Skeletal muscle tissue (tissue), 4 donors: ENCODE data around the gene FFAR2. TPM values are rescaled to one million over a fixed set of nuclear protein-coding genes. Genes with fewer than 3 reads are reported as not detected.
A peak's percentile ranks its signal among the peaks of the same experiment; 100 is the strongest.

Experiments used
- H3K27ac ChIP-seq: one replicate; pipeline ENCODE4 v1.7.0; 2013; ENCODE audit warnings: mild to moderate bottlenecking, low read depth, low read length, inconsistent platforms
- H3K27me3 ChIP-seq, 3 donors: one replicate each; pipeline ENCODE4 v1.7.0; 2013; ENCODE audit warnings: low read length in 3 of 3; ENCODE audit not compliant: control insufficient read depth in 3 of 3, insufficient read depth in 3 of 3
- H3K36me3 ChIP-seq, 3 donors: one replicate each; pipeline ENCODE4 v1.7.0; 2013; ENCODE audit warnings: low read length in 3 of 3; ENCODE audit not compliant: control insufficient read depth in 3 of 3, insufficient read depth in 3 of 3
- H3K4me1 ChIP-seq, 3 donors: one replicate each; pipeline ENCODE4 v1.7.0; 2013; ENCODE audit warnings: low read length in 3 of 3, mild to moderate bottlenecking in 3 of 3; ENCODE audit not compliant: control insufficient read depth in 3 of 3, insufficient read depth in 3 of 3
- H3K4me3 ChIP-seq, 3 donors: one replicate each; pipeline ENCODE4 v1.7.0; 2013; ENCODE audit warnings: low read length in 3 of 3
- H3K9ac ChIP-seq, 3 donors: one replicate each; pipeline ENCODE4 v1.7.0; 2013; ENCODE audit warnings: low read length in 3 of 3, mild to moderate bottlenecking in 3 of 3, moderate library complexity in 2 of 3, low read depth in 1 of 3
- H3K9me3 ChIP-seq, 3 donors: one replicate each; pipeline ENCODE4 v1.7.0; 2013; ENCODE audit warnings: low read length in 3 of 3; ENCODE audit not compliant: control insufficient read depth in 3 of 3
- total RNA-seq: library from RNA; depleted of rRNA; stranded (reverse); fragments of >200 nt; gene quantifications from one replicate; pipeline ENCODE4 v1.2.3, GENCODE V29; 2014
- donor health status: Osteomylitis.

The FFAR2 gene
- total RNA-seq, 1 donor from 2014 or later, result 1.0 TPM

GRCh38 chr19:35436477-35437405 is 11.3 kb upstream of the FFAR2 start:
- peak overlapping the region; percentile 51 for H3K27ac ChIP-seq
- peaks cover 5 to 7% (median 6%) of the 10 kb centered on the region in 3 donors for H3K27me3 ChIP-seq

GRCh38 chr19:35437406-35437951 is 10.6 kb upstream of the FFAR2 start:
- Histone ChIP-seq H3K4me1 (peaks cover 16 to 20% (median 20%) of the 10 kb centered on the region in 3 donors), H3K9ac (no peak overlapping the region), H3K27me3 (peaks cover 5 to 7% (median 6%) of the 10 kb centered on the region in 3 donors), H3K9me3 (no peaks in the 10 kb centered on the region), H3K4me3 (no peak overlapping the region), H3K36me3 (no peaks in the 10 kb centered on the region), H3K27ac (peak overlapping the region; percentile 51)

More at GRCh38 chr19:35436477-35437405, 11.3 kb upstream of the FFAR2 start:
- Histone ChIP-seq H3K4me1 (peaks cover 16 to 20% (median 20%) of the 10 kb centered on the region in 3 donors), H3K9me3 (no peaks in the 10 kb centered on the region), H3K36me3 (no peaks in the 10 kb centered on the region), H3K4me3 (peak overlapping the region in 2 of 3 donors; percentile 22 to 52), H3K9ac (no peak overlapping the region)

GRCh38 chr19:35438096-35438495 is 10.0 kb upstream of the FFAR2 start:
- Histone ChIP-seq H3K36me3 (no peaks in the 10 kb centered on the region), H3K9ac (no peak overlapping the region), H3K4me1 (peaks cover 16 to 20% (median 20%) of the 10 kb centered on the region in 3 donors), H3K4me3 (no peak overlapping the region), H3K9me3 (no peaks in the 10 kb centered on the region), H3K27me3 (peaks cover 5 to 7% (median 6%) of the 10 kb centered on the region in 3 donors), H3K27ac (no peak overlapping the region)

GRCh38 chr19:35438527-35438926 is 9.5 kb upstream of the FFAR2 start:
- Histone ChIP-seq H3K9me3 (no peaks in the 10 kb centered on the region), H3K4me3 (no peak overlapping the region), H3K9ac (no peak overlapping the region), H3K27ac (no peak overlapping the region), H3K36me3 (no peaks in the 10 kb centered on the region), H3K4me1 (peaks cover 16 to 20% (median 20%) of the 10 kb centered on the region in 3 donors), H3K27me3 (peaks cover 3 to 7% (median 6%) of the 10 kb centered on the region in 3 donors)

- H3K27ac ChIP-seq, result no peak overlapping the region
- no peaks in the 10 kb centered on the region for H3K36me3 ChIP-seq
- H3K4me1 ChIP-seq, result peaks cover 10 to 14% (median 10%) of the 10 kb centered on the region in 3 donors
- peaks cover 0 to 7% (median 3%) of the 10 kb centered on the region in 3 donors for H3K27me3 ChIP-seq
- no peaks in the 10 kb centered on the region for H3K9me3 ChIP-seq
- no peak overlapping the region for H3K4me3 ChIP-seq
- no peak overlapping the region for H3K9ac ChIP-seq
Observed at GRCh38 chr19:35439921-35440320, 8.1 kb upstream of the FFAR2 start.

GRCh38 chr19:35442091-35442490 is 6.0 kb upstream of the FFAR2 start:
- H3K27me3 ChIP-seq, result peaks cover 2 to 7% (median 4%) of the 10 kb centered on the region in 3 donors
- no peak overlapping the region for H3K27ac ChIP-seq
- H3K9me3 ChIP-seq, result no peaks in the 10 kb centered on the region
- H3K4me3 ChIP-seq, result no peak overlapping the region
- no peak overlapping the region for H3K9ac ChIP-seq
- H3K36me3 ChIP-seq, result no peaks in the 10 kb centered on the region
- peaks cover 3 to 9% (median 4%) of the 10 kb centered on the region in 3 donors for H3K4me1 ChIP-seq

GRCh38 chr19:35444735-35445134 is 3.3 kb upstream of the FFAR2 start:
- H3K9ac ChIP-seq, result no peak overlapping the region
- peaks cover 2 to 13% (median 12%) of the 10 kb centered on the region in 3 donors for H3K27me3 ChIP-seq
- H3K4me3 ChIP-seq, result no peak overlapping the region
- H3K27ac ChIP-seq, result no peak overlapping the region
- peaks cover 3 to 14% (median 8%) of the 10 kb centered on the region in 3 donors for H3K4me1 ChIP-seq
- H3K9me3 ChIP-seq, result no peaks in the 10 kb centered on the region
- H3K36me3 ChIP-seq, result no peaks in the 10 kb centered on the region

GRCh38 chr19:35445826-35446593 is 2.0 kb upstream of the FFAR2 start:
- peaks cover 3 to 19% (median 8%) of the 10 kb centered on the region in 3 donors for H3K4me1 ChIP-seq

GRCh38 chr19:35449359-35450043 is 1.4 kb downstream of the FFAR2 start:
- Histone ChIP-seq H3K4me3 (no peak overlapping the region), H3K4me1 (peaks cover 3 to 19% (median 8%) of the 10 kb centered on the region in 3 donors), H3K27ac (no peak overlapping the region), H3K27me3 (peaks cover 2 to 21% (median 15%) of the 10 kb centered on the region in 3 donors), H3K9me3 (no peaks in the 10 kb centered on the region), H3K9ac (no peak overlapping the region), H3K36me3 (no peaks in the 10 kb centered on the region)

More at GRCh38 chr19:35445826-35446593, 2.0 kb upstream of the FFAR2 start:
- Histone ChIP-seq H3K9ac (no peak overlapping the region), H3K9me3 (no peaks in the 10 kb centered on the region), H3K36me3 (no peaks in the 10 kb centered on the region), H3K4me3 (no peak overlapping the region), H3K27me3 (peaks cover 2 to 17% (median 15%) of the 10 kb centered on the region in 3 donors), H3K27ac (no peak overlapping the region)
